SJSA1 (cell line): ENCODE data around the gene ERCC1. TPM values are rescaled to one million over a fixed set of nuclear protein-coding genes. Genes with fewer than 3 reads are reported as not detected.

Experiments used
- DNase-seq, 2 experiments: peaks; one replicate each; pipeline ENCODE4 v3.0.0-alpha.2; 2015 to 2020; ENCODE audit warnings: low spot score in 2 of 2, low read depth in 1 of 2
- H3K27ac ChIP-seq: fragments of 250-450 bp; sonication (Bioruptor Pico); 2 replicates; pipeline ENCODE4 v1.5.1; 2020; ENCODE audit warnings: mild to moderate bottlenecking, moderate library complexity
- H3K27me3 ChIP-seq: fragments of 250-450 bp; sonication (Bioruptor Pico); replicated peaks from 2 replicates; pipeline ENCODE4 v1.5.1; 2020; ENCODE audit warnings: mild to moderate bottlenecking, moderate library complexity
- H3K36me3 ChIP-seq: fragments of 250-450 bp; sonication (Bioruptor Pico); 2 replicates; pipeline ENCODE4 v1.5.1; 2020; ENCODE audit warnings: mild to moderate bottlenecking
- H3K4me1 ChIP-seq: fragments of 250-450 bp; sonication (Bioruptor Pico); replicated peaks from 2 replicates; pipeline ENCODE4 v1.6.1; 2021; ENCODE audit warnings: mild to moderate bottlenecking
- H3K4me3 ChIP-seq: fragments of 250-450 bp; sonication (Bioruptor Pico); 2 replicates; pipeline ENCODE4 v1.5.1; 2020; ENCODE audit warnings: mild to moderate bottlenecking
- H3K9me3 ChIP-seq: fragments of 250-450 bp; sonication (Bioruptor Pico); replicated peaks from 2 replicates; pipeline ENCODE4 v1.5.1; 2020; ENCODE audit warnings: mild to moderate bottlenecking
- total RNA-seq: library from RNA; depleted of rRNA; stranded (reverse); fragments of >200 nt; shearing (Covaris generic); gene quantifications from 2 replicates; pipeline ENCODE4 v1.2.3, GENCODE V29; 2014

ERCC1 gene
- total RNA-seq, 1 experiment from 2014 or later, result 102 TPM

- no peak for DNase-seq
- Histone ChIP-seq H3K27ac (no peak overlapping the region), H3K4me1 (peaks cover 16% of the 10 kb centered on the region), H3K36me3 (no peaks in the 10 kb centered on the region), H3K27me3 (no peaks in the 10 kb centered on the region), H3K9me3 (no peaks in the 10 kb centered on the region), H3K4me3 (no peak overlapping the region)
Measured at GRCh38 chr19:45464852-45465441, 41.2 kb upstream of the ERCC1 start.

DNA sequence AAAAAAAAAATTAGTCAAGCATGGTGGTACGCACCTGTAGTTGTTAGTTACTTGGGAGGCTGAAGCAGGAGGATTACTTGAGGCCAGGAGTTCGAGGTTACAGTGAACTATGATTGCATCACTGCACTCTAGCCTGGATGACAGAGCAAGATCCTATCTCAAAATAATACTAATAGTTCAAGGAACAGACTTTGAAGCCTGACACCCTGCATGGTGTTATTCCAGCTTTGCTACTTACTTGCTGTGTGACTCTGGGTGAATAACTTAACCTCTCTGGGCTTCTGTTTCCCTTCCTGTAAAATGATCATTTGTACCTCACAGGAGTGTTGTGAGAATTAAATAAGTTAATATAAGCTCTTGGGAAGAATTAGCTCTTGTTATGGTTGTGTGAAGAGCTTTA, 40.6 kb upstream of the ERCC1 start:
- H3K36me3 ChIP-seq, result no peaks in the 10 kb centered on the region
- H3K9me3 ChIP-seq, result no peaks in the 10 kb centered on the region
- peaks cover 10% of the 10 kb centered on the region for H3K4me1 ChIP-seq
- no peak overlapping the region for H3K27ac ChIP-seq
- H3K27me3 ChIP-seq, result no peaks in the 10 kb centered on the region
- DNase-seq, result no peak
- no peak overlapping the region for H3K4me3 ChIP-seq

GRCh38 chr19:45463241-45463640, 39.5 kb upstream of the ERCC1 start:
- Histone ChIP-seq H3K27ac (no peak overlapping the region), H3K27me3 (no peaks in the 10 kb centered on the region), H3K4me1 (peaks cover 3% of the 10 kb centered on the region), H3K9me3 (no peaks in the 10 kb centered on the region), H3K4me3 (no peak overlapping the region), H3K36me3 (no peaks in the 10 kb centered on the region)
- DNase-seq, result no peak

DNA sequence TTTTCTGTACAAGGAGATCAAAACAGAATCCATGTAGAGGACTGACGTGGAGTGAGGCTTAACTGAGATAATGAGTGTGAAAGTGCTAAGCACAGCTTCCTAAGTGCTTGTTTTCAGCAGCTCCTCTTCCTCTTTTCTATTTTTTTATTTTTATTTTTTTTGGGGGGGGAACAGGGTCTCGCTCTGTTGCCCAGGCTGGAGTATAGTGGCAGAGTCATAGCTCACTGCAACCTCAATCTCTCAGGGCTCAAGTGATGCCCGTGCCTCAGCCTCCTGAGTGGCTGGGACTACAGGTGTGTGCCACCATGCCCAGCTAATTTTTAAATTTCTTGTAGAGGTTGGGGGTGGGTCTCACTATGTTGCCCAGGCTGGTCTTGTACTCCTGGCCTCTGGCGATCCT, 38.5 kb upstream of the ERCC1 start:
- Histone ChIP-seq H3K9me3 (no peaks in the 10 kb centered on the region), H3K36me3 (no peaks in the 10 kb centered on the region), H3K4me1 (no peaks in the 10 kb centered on the region), H3K27me3 (no peaks in the 10 kb centered on the region), H3K4me3 (no peak overlapping the region), H3K27ac (no peak overlapping the region)
- no peak for DNase-seq

DNA sequence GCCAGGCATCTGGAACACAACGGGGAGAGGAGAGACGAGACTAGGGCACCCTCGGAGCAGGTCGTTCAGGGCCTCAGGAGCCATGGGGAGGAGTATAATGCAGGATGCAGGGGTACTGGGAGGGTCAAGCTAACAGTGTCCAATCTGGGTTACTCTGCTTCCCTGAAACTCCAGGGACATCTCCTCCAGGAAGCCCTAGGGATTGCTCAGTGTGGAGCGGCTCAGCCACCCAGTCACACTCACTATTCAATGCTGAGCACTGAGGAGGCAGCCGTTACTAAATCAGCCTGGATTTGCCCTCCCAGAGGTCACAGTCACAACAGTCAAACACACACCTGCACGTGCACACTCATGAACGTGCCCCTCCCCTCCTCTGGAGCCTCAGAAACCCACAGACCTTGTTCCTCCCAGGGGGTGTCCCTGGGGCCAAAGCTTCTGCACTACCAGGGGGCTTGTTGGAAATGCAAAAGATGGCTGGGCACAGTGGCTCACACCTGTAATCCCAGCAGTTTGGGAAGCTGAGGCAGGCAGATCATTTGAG, 37.2 kb upstream of the ERCC1 start:
- no peak overlapping the region for H3K4me3 ChIP-seq
- no peak for DNase-seq
- H3K36me3 ChIP-seq, result no peaks in the 10 kb centered on the region
- H3K9me3 ChIP-seq, result no peaks in the 10 kb centered on the region
- no peaks in the 10 kb centered on the region for H3K27me3 ChIP-seq
- H3K27ac ChIP-seq, result no peak overlapping the region
- H3K4me1 ChIP-seq, result peaks cover 9% of the 10 kb centered on the region

DNA sequence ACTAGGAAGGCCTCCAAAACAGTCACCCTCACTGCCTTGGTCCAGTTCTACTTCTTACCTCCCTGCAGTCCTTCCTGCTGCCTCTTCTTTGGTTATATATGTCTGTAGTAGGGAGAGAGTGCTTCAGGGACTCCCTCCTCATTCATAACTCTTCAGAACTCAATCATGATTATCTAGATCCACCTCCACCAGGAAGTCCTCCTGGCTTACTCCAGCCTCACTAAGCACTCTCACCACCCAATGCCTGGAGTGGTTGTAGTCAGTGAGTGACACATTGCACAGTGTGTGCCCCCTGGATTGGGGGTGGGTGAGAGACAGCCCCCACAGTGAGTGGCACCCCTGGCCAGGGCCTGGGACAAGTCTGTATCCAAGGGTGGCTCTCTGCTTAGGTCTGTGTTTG, 34.1 kb upstream of the ERCC1 start:
- no peaks in the 10 kb centered on the region for H3K27me3 ChIP-seq
- no peaks in the 10 kb centered on the region for H3K36me3 ChIP-seq
- H3K4me1 ChIP-seq, result peaks cover 38% of the 10 kb centered on the region
- H3K27ac ChIP-seq, result no peak overlapping the region
- no peak for DNase-seq
- no peaks in the 10 kb centered on the region for H3K9me3 ChIP-seq
- no peak overlapping the region for H3K4me3 ChIP-seq

DNA sequence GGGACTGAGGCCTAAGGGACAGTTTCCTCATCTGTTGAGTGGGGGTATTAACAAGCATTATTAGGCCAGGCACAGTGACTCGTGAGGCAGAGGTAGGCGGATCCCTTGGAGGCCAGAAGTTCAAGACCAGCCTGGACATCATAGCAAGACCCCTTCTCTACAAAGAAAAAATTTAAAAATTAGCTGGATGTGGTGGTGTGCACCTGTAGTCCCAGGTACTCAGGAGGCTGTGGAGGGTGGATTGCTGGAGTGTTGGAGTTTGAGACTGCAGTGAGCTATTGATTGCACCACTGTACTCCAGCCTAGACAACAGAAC, 32.7 kb upstream of the ERCC1 start:
- no peak for DNase-seq
- no peak overlapping the region for H3K4me3 ChIP-seq
- no peaks in the 10 kb centered on the region for H3K36me3 ChIP-seq

GRCh38 chr19:45455707-45456499, 32.2 kb upstream of the ERCC1 start:
- peak; percentile 99 for DNase-seq
- H3K36me3 ChIP-seq, result no peaks in the 10 kb centered on the region
- H3K27ac ChIP-seq, result peak overlapping the region; percentile 83
- H3K4me3 ChIP-seq, result no peak overlapping the region
- H3K9me3 ChIP-seq, result no peaks in the 10 kb centered on the region
- peaks cover 57% of the 10 kb centered on the region for H3K4me1 ChIP-seq
- H3K27me3 ChIP-seq, result no peaks in the 10 kb centered on the region

More for the DNA sequence above, 32.7 kb upstream of the ERCC1 start:
- Histone ChIP-seq H3K9me3 (no peaks in the 10 kb centered on the region), H3K4me1 (peaks cover 51% of the 10 kb centered on the region), H3K27me3 (no peaks in the 10 kb centered on the region), H3K27ac (peak overlapping the region; percentile 83)

DNA sequence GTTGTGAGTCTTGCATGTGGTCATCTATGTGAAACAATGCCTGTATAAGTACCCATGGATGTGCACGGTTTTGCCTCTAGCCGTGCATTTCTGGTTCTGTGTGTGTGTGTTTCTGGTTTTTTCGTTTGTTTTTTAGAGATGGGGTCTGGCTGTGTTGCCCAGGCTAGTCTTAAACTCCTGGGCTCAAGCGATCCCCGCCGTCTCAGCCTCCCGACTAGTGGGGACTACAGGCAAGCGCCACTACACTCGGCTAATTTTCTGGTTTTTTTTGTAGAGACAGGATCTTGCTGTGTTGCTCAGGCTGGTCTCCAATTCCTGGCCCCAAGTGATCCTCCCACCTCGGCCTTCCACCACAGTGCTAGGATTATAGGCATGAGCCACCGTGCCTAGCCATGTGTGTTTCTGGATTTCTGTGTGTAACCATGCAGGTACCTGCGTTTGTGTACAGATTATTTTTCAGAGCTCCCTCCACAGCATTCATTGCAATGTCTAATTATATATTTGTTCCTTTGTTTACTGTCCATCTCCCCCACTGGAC, 28.2 kb upstream of the ERCC1 start:
- H3K4me3 ChIP-seq, result no peak overlapping the region
- no peaks in the 10 kb centered on the region for H3K27me3 ChIP-seq
- no peak for DNase-seq
- H3K27ac ChIP-seq, result peak overlapping the region; percentile 94; the same call in 1 of the 2 replicates
- no peaks in the 10 kb centered on the region for H3K9me3 ChIP-seq
- no peaks in the 10 kb centered on the region for H3K36me3 ChIP-seq
- peaks cover 62% of the 10 kb centered on the region for H3K4me1 ChIP-seq

GRCh38 chr19:45451131-45451849, 27.6 kb upstream of the ERCC1 start:
- Histone ChIP-seq H3K4me3 (peak overlapping the region; percentile 45), H3K36me3 (no peaks in the 10 kb centered on the region), H3K27ac (peak overlapping the region; percentile 94), H3K4me1 (peaks cover 57% of the 10 kb centered on the region), H3K27me3 (no peaks in the 10 kb centered on the region), H3K9me3 (no peaks in the 10 kb centered on the region)
- peak in 1 of 2 experiments; percentile 67 for DNase-seq

GRCh38 chr19:45450012-45450333, 26.3 kb upstream of the ERCC1 start:
- no peaks in the 10 kb centered on the region for H3K36me3 ChIP-seq
- DNase-seq, result no peak
- H3K9me3 ChIP-seq, result no peaks in the 10 kb centered on the region
- peak overlapping the region; percentile 94 for H3K27ac ChIP-seq
- peaks cover 46% of the 10 kb centered on the region for H3K4me1 ChIP-seq
- H3K27me3 ChIP-seq, result no peaks in the 10 kb centered on the region
- peak overlapping the region; percentile 45 for H3K4me3 ChIP-seq

DNA sequence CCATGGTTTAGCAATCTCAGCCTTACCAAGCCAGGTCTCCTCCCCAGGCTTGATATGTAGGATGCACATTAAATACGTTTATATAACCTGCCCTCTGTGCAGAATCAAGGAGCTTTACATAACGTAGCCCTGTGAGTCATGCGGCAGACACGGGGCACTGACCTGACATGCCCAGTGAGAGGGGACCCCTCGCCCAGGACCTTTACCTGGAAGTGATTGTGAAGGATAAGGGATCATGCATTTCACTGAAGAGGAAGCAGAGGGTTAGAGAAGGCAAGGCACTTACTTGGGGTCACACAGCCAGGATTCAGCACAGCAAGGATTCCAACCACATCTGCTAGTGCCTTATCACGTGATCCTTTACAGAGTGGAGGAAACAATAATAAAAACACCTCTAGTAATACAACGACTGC, 25.2 kb upstream of the ERCC1 start:
- H3K4me3 ChIP-seq, result no peak overlapping the region
- no peaks in the 10 kb centered on the region for H3K27me3 ChIP-seq
- no peaks in the 10 kb centered on the region for H3K9me3 ChIP-seq
- no peaks in the 10 kb centered on the region for H3K36me3 ChIP-seq
- DNase-seq, result no peak
- no peak overlapping the region for H3K27ac ChIP-seq
- H3K4me1 ChIP-seq, result peaks cover 43% of the 10 kb centered on the region

DNA sequence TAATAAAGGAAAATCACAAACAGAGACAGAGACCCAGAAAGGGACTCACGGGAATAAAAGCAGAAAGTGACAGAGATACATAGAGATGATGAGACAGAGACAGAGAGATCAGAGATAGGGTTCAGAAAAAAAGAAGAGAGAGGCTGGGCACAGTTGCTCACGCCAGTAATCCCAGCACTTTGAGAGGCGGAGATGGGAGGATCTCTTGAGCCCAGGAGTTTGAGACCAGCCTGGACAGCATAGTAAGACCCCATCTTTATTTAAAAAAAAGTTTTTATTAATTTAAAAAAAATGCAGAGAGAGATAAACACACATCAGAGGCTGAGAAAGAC, 24.7 kb upstream of the ERCC1 start:
- peaks cover 42% of the 10 kb centered on the region for H3K4me1 ChIP-seq
- H3K9me3 ChIP-seq, result no peaks in the 10 kb centered on the region
- H3K27ac ChIP-seq, result no peak overlapping the region
- H3K27me3 ChIP-seq, result no peaks in the 10 kb centered on the region
- no peak overlapping the region for H3K4me3 ChIP-seq
- H3K36me3 ChIP-seq, result no peaks in the 10 kb centered on the region
- no peak for DNase-seq

- Histone ChIP-seq H3K4me1 (peaks cover 38% of the 10 kb centered on the region), H3K27ac (no peak overlapping the region), H3K4me3 (no peak overlapping the region), H3K36me3 (no peaks in the 10 kb centered on the region), H3K27me3 (no peaks in the 10 kb centered on the region), H3K9me3 (no peaks in the 10 kb centered on the region; the same call in 1 of the 2 replicates)
- no peak for DNase-seq
Measured at GRCh38 chr19:45446944-45447343, 23.2 kb upstream of the ERCC1 start.
